Fibroblast of villous mesenchyme (primary cell): ENCODE measurements around the gene HSF5. TPM values are rescaled to one million over a fixed set of nuclear protein-coding genes. Genes with fewer than 3 reads are reported as not detected.

ENCODE experiments used
- DNase-seq: peaks from one replicate; pipeline ENCODE4 v3.0.0-alpha.2; 2010; ENCODE audit warnings: low read depth
- H3K4me3 ChIP-seq: 2 replicates; pipeline ENCODE4 v1.5.1; 2011; ENCODE audit warnings: low read depth, mild to moderate bottlenecking, low read length
- total RNA-seq: library from RNA; depleted of rRNA; stranded (reverse); fragments of >200 nt; gene quantifications from 2 replicates; pipeline ENCODE4 v1.2.3, GENCODE V29; 2012
- TF ChIP-seq, protein P1 (sequence below): IDR thresholded peaks from 2 replicates; pipeline ENCODE4 v1.5.1; 2012; ENCODE audit warnings: low read depth, mild to moderate bottlenecking, low read length; ENCODE audit not compliant: insufficient read depth

Gene HSF5
- total RNA-seq, 1 donor = under 0.01 TPM

DNA sequence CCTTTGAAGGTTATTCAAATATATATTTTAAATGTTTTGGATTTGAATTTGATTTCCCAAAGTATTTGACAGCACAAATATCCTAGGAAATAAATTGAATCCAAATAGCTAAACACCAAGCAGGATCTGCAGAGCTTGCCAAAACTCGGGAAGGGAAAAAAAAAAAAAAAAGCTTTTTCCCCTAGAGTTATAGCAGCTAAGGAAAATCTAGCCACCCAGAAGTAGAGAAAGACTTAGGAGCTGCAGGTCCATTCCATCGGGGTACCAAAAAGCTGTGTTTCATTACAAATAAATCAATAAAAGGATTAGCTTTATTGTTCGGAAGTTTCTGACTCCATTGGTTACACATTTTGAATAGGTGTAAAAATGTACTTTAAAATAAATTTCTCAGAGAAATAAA, 19.3 kb downstream of the HSF5 start:
- H3K4me3 ChIP-seq = no peak overlapping the region

DNA sequence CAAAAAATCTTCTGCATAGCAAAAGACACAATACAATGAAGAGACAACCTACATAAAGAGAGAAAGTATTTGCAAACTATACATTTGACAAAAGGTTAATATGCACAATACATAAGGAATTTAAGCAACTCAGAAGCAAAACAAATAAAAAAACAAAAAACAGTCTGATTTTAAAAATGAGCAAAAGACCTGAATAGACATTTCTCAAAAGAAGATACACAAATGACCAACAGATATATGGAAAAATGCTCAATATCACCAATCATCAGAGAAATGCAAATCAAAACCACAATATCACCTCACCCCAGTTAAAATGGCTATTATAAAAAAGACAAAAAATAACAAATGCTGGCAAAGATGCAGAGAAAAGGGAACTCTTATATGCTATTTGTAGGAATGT, 32.7 kb downstream of the HSF5 start:
- TF ChIP-seq, protein P1, sequence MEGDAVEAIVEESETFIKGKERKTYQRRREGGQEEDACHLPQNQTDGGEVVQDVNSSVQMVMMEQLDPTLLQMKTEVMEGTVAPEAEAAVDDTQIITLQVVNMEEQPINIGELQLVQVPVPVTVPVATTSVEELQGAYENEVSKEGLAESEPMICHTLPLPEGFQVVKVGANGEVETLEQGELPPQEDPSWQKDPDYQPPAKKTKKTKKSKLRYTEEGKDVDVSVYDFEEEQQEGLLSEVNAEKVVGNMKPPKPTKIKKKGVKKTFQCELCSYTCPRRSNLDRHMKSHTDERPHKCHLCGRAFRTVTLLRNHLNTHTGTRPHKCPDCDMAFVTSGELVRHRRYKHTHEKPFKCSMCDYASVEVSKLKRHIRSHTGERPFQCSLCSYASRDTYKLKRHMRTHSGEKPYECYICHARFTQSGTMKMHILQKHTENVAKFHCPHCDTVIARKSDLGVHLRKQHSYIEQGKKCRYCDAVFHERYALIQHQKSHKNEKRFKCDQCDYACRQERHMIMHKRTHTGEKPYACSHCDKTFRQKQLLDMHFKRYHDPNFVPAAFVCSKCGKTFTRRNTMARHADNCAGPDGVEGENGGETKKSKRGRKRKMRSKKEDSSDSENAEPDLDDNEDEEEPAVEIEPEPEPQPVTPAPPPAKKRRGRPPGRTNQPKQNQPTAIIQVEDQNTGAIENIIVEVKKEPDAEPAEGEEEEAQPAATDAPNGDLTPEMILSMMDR = no peak
- DNase-seq = no peak
- no peak overlapping the region for H3K4me3 ChIP-seq

More for the DNA sequence above, 19.3 kb downstream of the HSF5 start:
- no peak for DNase-seq
- TF ChIP-seq, protein P1 = no peak

DNA sequence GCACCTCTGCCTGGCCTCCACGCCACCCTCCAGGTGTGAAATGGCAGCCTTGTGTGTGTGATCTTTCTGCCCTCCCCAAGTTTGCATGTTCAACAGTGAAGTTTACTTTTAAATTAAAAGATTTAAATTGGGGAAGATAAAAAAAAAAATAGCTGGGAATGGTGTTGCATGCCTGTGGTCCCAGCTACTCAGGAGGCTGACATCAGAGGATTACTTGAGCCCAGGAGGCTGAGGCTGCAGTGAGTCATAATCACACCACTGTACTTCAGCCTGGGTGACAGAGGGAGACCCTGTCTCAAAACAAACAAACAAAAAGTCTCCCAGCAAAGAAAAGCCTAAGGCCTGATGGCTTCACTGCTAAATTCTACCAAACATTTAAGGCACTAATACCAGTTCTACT, 35.5 kb downstream of the HSF5 start:
- DNase-seq = peak; percentile 6
- H3K4me3 ChIP-seq = no peak overlapping the region
- TF ChIP-seq, protein P1 = no peak

DNA sequence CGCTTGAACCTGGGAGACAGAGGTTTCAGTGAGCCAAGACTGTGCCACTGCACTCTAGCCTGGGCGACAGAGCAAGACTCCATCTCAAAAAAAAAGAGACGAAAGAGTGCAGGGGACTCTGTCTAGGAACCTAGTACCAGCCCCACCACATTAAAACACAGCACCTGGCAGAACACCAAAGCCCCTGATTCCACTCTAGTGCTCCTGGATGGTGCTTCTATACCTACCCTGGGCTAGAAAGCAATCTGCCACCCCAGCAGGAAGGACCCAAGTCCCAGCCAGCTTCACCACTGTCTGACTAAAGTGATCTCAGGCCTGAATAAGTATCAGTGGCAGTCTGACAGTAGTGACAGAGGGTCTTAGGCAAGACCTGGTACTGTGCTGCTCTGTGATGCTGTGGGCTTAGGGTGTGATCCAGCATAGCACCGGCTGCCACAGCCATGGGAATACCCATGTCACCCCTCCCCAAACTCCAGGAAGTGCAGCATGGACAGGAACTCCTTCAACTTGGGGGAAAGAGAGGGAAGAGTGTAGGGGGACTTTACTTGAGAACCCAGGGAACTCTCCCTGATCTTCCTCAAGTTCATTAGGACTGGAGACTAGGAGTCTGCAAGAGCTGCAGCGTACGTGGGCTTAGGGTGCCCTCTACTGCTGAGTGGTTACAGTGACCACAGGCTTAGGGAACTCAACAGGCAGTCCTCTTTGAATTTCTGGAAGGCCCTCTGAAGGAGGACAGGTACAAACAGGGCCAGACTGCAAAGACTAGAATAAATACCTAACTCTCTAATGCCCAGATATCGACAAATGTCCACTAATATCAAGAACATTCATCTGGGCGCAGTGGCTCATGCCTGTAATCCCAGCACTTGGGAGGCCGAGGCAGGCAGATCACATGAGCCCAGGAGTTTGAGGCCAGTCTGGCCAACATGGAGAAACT, 40.9 kb downstream of the HSF5 start:
- H3K4me3 ChIP-seq = no peak overlapping the region
- DNase-seq = peak; percentile 84
- TF ChIP-seq, protein P1 = peak; percentile 91

DNA sequence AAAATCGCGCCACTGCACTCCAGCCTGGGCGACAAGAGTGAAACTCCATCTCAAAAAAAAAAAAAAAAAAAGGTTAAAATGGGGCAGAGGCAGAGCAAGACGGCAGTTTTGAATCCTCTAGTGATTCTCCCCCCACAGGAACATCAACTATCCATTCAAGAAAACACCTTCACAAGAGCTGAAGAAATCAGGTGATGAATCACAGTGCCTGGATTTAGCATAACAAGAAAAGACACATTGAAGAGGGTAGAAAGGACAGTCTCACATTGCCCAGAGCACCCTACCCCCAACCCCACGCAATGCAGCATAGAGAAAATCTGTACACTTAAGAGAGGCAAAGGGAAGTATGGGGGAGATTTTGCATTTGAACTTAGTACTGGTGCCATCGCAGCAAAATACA, 42.1 kb downstream of the HSF5 start:
- no peak for DNase-seq
- no peak overlapping the region for H3K4me3 ChIP-seq
- TF ChIP-seq, protein P1 = no peak

DNA sequence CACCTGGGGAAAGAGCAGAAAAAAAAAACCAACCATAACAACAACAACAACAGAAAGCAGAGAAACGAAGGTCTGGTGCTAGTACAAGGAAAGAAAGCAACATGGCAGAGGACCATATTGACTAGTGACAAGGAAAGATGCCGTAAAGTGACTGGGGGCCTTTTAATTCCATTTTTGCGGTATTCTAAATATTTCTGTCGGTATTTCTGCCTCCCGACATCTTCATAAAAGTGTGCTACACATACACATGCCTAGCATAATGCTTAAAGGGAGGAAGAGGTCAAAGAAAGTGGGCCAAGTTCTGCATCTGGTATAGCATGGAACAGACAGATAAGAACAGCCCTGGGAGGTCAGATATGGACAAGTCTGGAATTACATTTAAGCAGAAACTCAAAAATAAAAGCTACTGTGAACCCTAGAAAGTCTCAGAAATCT, 51.4 kb downstream of the HSF5 start:
- no peak overlapping the region for H3K4me3 ChIP-seq
- no peak for DNase-seq
- TF ChIP-seq, protein P1 = no peak
